CD4-positive, alpha-beta T cell treated with Interleukin-6 for 4 hours (primary cell): ENCODE results near the gene F2R.
"Not testable (repeated sequence)": the region's sequence is repeated elsewhere in the genome, so short reads cannot be mapped to it uniquely, and the experiment has no call there.

Experiments
- DNase-seq: peaks from one replicate; pipeline ENCODE4 v3.0.0-alpha.2; 2020; ENCODE audit warnings: mixed read lengths

Gene F2R

DNA sequence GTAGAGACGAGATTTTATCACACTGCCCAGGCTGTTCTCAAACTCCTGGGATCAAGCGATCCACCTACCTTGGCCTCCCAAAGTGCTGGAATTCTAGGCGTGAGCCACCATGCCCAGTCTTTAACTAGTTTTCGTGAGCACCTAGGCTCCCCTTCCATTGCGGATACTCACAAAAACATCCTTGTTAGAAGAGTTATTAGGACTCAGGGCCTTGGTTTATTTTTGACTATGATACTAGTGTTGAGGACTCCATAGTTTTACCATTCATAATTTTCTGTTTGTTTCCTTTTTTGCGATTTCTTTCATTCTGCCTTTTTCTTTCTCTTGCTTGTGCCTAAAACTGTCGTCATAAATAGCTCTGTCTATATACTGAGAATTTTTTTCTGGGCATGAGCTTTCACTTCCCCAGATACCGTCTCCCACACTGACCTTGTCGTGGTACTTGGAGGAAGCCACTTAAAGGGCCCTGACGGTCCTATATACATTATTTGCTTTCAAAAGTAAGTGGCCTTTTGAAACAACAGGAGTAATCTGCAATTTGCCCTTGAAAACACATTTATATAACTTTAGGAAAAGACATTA is 5.2 kb downstream of the F2R start:
- DNase-seq: no peak

DNA sequence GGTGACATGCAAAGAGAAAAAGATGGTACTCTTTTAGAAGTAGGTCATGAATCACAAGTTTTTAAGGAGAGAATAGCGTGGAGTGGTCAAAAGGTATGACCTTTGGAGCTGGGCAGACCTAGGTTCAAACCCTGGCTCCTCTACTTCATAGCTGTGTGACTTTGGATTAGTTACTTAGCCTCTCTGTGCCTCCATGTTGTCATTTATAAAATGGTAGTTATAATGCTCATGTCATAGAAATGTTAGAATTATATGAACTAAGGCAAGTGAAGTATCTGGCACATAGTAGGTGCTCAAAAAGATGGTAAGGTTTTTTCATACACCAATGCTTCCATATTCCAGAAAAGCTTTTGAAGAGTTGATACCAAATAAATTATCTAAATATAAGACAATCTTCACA is 7.3 kb downstream of the F2R start:
- no peak for DNase-seq

GRCh38 chr5:76723906-76724305 is 8.0 kb downstream of the F2R start:
- DNase-seq: no peak

DNA sequence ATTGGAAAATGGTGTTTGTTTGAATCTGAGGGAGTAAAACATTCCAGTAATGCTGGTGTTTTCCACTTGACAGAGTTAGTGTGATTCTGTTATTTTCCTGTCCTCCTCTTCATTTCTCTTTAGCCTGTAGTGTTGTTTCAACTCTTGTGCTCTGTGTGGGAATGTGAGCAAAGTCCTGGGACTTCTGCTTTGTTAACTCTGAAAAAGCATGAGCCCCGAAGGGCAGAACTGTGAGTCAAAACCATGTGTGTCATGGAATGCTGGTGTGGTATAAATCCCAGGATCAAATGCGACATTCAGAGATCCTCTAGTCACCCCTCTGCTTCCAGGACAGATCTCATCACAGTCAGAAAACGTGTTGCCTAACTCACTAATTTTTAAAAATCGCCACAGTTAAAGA is 8.9 kb downstream of the F2R start:
- no peak for DNase-seq

GRCh38 chr5:76728965-76729364 is 13.0 kb downstream of the F2R start:
- DNase-seq: no peak

GRCh38 chr5:76729373-76730290 is 13.7 kb downstream of the F2R start:
- DNase-seq: no peak

GRCh38 chr5:76732405-76733048 is 16.6 kb downstream of the F2R start:
- DNase-seq: peak; percentile 11

DNA sequence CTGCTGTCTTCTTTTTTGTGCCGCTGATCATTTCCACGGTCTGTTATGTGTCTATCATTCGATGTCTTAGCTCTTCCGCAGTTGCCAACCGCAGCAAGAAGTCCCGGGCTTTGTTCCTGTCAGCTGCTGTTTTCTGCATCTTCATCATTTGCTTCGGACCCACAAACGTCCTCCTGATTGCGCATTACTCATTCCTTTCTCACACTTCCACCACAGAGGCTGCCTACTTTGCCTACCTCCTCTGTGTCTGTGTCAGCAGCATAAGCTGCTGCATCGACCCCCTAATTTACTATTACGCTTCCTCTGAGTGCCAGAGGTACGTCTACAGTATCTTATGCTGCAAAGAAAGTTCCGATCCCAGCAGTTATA is 17.1 kb downstream of the F2R start:
- peak; percentile 63 for DNase-seq

- no peak for DNase-seq
Observed at GRCh38 chr5:76735762-76736545, 20.0 kb downstream of the F2R start.

GRCh38 chr5:76736679-76737556 is 21.0 kb downstream of the F2R start:
- no peak for DNase-seq

DNA sequence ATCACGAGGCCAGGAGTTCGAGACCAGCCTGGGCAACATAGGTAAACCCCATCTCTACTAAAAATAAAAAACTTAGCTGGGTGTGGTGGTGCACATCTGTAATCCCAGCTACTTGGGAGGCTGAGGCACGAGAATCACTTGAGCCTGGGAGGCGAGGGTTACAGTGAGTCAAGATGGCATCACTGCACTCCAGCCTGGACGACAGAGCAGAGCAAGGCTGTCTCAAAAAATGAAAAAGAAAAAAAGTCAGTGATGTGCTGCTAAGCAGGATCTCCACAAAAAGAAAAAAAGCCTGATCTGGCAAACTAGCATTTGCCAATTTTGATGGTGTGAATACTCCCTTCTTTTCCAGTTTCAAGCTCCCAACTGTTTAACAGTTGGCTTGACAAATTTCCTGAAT is 21.9 kb downstream of the F2R start:
- no peak for DNase-seq

- not testable (repeated sequence) for DNase-seq
Observed at GRCh38 chr5:76741506-76741905, 25.6 kb downstream of the F2R start.

GRCh38 chr5:76742583-76742982 is 26.7 kb downstream of the F2R start:
- no peak for DNase-seq

DNA sequence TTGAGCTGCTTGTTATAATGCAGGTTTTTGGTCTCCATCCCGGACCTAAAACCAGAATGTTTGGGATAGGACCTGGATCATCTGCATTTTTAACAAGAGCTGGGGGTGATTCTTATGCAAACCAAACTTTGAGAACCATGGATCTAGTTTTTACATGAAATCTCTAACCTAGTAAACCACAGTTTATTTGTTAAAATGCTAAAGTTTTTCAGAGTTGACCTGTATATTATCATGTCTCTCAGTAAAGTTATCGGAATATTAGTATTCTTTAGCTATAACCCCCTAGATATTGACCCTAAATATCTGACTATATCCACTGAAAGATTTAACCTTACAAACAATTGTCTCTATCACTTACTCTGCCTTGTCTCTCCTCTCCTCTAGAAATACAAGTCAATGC is 28.7 kb downstream of the F2R start:
- DNase-seq: no peak

DNA sequence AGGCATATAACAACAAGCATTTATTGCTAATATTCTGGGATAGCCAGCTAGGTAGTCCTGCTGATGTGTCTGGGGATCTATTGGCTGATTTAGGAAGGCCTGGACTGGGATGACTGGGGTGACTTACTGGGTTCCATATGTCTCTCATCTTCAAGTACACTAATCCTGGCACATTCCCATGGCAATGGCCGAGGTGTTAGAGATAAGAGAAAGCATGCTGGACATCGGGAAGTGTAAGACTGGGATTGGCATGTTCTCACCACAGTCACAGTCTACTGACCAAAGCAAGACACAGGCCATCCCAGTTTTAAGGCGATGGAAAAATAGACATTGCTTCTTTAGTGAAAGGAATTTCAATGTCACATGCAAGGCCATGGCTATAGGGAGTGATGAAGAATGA is 29.7 kb downstream of the F2R start:
- DNase-seq: no peak

- DNase-seq: no peak
Observed at GRCh38 chr5:76746677-76747076, 30.8 kb downstream of the F2R start.

GRCh38 chr5:76747706-76748105 is 31.8 kb downstream of the F2R start:
- no peak for DNase-seq

- no peak for DNase-seq
Observed at GRCh38 chr5:76751291-76751690, 35.4 kb downstream of the F2R start.

DNA sequence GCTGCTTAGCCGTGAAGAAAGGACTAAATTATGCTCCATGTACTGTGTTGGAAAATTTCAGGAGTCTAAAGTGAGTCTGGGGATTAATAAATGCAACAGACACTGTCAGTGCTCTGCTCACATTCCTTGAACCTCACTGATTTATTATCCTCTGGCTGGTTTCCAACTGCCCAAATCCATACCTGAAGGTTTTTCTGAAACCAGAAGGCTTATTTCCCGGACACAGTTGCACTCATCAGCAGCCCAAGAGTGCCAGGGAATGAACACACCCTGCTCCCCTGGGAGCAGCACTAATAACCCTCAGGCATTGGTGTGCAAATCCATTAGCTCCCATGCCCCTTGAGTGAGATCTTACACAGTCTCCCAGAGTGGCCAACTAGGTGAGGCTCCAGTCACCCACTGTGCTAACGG is 38.7 kb downstream of the F2R start:
- no peak for DNase-seq

DNA sequence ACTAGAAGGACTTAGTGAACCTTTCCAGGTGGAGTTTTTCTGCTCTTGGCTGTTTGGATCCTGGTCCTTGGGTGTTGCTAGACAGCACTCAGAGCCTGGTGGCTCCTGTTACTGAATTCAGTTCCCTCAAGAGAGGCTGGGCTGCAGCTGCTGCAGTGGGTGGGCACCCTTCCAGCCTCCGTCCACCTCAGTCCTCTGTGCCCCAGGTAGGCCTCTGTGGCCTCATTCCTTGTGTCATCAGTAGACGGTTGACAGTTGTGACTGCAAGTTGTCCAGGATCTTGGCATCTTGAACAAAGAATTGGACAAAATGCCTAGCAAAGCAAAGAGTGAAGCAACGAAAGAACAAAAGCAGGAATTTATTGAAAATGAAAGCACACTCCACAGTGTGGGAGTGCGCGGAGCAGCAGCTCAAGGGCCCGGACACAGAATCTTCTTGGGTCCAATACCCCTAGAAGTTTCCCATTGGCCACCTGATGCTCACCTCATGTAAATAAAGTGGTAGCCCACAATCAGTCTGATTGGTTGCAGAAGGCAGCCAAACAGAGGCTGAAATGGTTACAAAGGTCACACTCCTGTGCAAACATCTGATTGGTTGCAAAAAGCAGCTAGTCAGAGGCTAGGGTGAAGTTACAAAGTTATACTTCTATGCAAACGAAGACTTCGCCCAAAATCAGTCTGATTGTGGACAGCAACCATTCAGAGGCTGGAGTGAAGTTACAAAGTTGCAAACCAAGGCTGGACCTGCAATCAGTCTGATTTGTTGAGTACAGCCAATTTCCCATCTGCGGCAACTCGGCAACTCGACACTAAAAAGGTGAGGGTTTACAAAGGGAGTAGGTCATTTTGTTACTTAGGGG is 40.1 kb downstream of the F2R start:
- no peak for DNase-seq

DNA sequence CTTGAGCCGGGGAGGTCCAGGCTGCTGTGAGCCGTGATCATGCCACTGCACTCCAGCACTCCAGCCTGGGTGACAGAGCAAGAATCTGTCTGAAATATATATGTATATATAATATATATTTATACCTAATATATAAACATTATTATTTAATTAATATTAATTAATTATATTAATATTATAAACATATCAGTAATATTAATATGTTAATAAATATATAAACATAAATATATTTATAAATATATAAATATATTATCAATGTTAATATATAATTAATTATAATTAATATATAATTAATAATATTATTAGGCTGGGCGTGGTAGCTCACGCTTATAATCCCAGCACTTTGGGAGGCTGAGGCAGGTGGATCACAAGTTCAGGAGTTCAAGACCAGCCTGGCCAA is 41.1 kb downstream of the F2R start:
- DNase-seq: no peak
